ENCODE data around the gene SLC25A52.

DNA sequence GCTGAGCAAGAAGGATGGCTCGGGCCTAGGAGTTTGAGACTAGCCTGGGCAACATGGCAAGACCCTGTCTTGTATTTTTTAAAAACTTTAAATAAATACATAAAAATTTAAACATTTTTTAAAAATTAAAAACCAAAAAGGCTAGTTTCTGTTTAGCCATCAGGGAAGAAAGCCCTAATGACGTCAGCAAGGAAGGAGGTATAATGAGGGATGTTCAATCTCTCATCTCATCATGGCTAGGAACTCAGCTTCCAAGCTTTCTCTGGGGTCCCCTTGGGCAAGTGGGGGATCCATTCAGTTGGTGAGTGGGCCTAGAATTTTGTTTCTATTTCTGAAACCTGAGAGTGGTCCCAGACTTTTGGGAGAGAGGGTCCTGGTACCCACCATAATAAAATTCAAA, 35.1 kb upstream of the SLC25A52 start:
- TF ChIP-seq, protein P1, sequence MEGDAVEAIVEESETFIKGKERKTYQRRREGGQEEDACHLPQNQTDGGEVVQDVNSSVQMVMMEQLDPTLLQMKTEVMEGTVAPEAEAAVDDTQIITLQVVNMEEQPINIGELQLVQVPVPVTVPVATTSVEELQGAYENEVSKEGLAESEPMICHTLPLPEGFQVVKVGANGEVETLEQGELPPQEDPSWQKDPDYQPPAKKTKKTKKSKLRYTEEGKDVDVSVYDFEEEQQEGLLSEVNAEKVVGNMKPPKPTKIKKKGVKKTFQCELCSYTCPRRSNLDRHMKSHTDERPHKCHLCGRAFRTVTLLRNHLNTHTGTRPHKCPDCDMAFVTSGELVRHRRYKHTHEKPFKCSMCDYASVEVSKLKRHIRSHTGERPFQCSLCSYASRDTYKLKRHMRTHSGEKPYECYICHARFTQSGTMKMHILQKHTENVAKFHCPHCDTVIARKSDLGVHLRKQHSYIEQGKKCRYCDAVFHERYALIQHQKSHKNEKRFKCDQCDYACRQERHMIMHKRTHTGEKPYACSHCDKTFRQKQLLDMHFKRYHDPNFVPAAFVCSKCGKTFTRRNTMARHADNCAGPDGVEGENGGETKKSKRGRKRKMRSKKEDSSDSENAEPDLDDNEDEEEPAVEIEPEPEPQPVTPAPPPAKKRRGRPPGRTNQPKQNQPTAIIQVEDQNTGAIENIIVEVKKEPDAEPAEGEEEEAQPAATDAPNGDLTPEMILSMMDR (IDR thresholded peaks at IDR 0.05; ENCODE audit: borderline replicate concordance, extremely low read depth, low read length, poor library complexity, severe bottlenecking) = no peak
- no peak for TF ChIP-seq EZH2 (IDR thresholded peaks at IDR 0.05; ENCODE audit: borderline replicate concordance, low read depth, low read length, severe bottlenecking)

All from DND-41 (cell line).